ENCODE results near the gene CEP128. TPM values are rescaled to one million over a fixed set of nuclear protein-coding genes. Genes with fewer than 3 reads are reported as not detected.

CEP128 gene
- total and polyA plus RNA-seq, 3 donors from 2014 or later, result 8.5 to 30.9 (median 15.3) TPM

GRCh38 chr14:80977221-80977620 lies 35.7 kb upstream of the CEP128 start:
- Histone ChIP-seq H3K9me3 (no peaks in the 10 kb centered on the region), H3K27me3 (no peaks in the 10 kb centered on the region), H3K4me1 (no peaks in the 10 kb centered on the region), H3K27ac (no peak overlapping the region), H3K4me3 (no peak overlapping the region), H3K36me3 (ENCODE audit: low read depth, missing control alignments) (no peaks in the 10 kb centered on the region)
- intact Hi-C loops (cut with DNase I; ENCODE audit: low total_unique reads), result no loop called here
- no peak for TF ChIP-seq CTCF (IDR thresholded peaks at IDR 0.05)
- TF ChIP-seq POLR2A (IDR thresholded peaks at IDR 0.05), result no peak
- DNase-seq, result no peak

GRCh38 chr14:80974679-80975078 lies 33.1 kb upstream of the CEP128 start:
- no peak for TF ChIP-seq CTCF (IDR thresholded peaks at IDR 0.05)
- no peak for DNase-seq
- 56 to 71% methylated on average over 2 of the region's 2 CpGs for WGBS, 2 donors
- H3K27me3 ChIP-seq, result no peaks in the 10 kb centered on the region
- no peaks in the 10 kb centered on the region for H3K36me3 ChIP-seq (ENCODE audit: low read depth, missing control alignments)
- H3K27ac ChIP-seq, result no peak overlapping the region
- intact Hi-C loops (cut with DNase I; ENCODE audit: low total_unique reads), result no loop called here
- no peak overlapping the region for H3K4me3 ChIP-seq
- H3K4me1 ChIP-seq, result no peaks in the 10 kb centered on the region
- H3K9me3 ChIP-seq, result no peaks in the 10 kb centered on the region

- no peak for TF ChIP-seq POLR2A (IDR thresholded peaks at IDR 0.05)
- no peak for TF ChIP-seq CTCF (IDR thresholded peaks at IDR 0.05)
- no peak overlapping the region for H3K27ac ChIP-seq
Observed at GRCh38 chr14:80973931-80974641, 32.5 kb upstream of the CEP128 start.

GRCh38 chr14:80965037-80965436 lies 23.5 kb upstream of the CEP128 start:
- H3K36me3 ChIP-seq (ENCODE audit: low read depth, missing control alignments), result no peaks in the 10 kb centered on the region
- H3K4me3 ChIP-seq, result no peak overlapping the region
- 49 to 59% methylated on average over 5 of the region's 5 CpGs for WGBS, 2 donors
- H3K9me3 ChIP-seq, result no peaks in the 10 kb centered on the region
- TF ChIP-seq CTCF (IDR thresholded peaks at IDR 0.05) (no peak), POLR2A (IDR thresholded peaks at IDR 0.05) (no peak)
- DNase-seq, result no peak
- intact Hi-C loops (cut with DNase I; ENCODE audit: low total_unique reads), result no loop called here
- no peaks in the 10 kb centered on the region for H3K4me1 ChIP-seq
- H3K27ac ChIP-seq, result no peak overlapping the region
- H3K27me3 ChIP-seq, result no peaks in the 10 kb centered on the region

More at GRCh38 chr14:80973931-80974641, 32.5 kb upstream of the CEP128 start:
- no peaks in the 10 kb centered on the region for H3K9me3 ChIP-seq
- 67 to 68% methylated on average over 5 of the region's 5 CpGs for whole genome bisulfite sequencing, 2 donors
- H3K4me3 ChIP-seq, result no peak overlapping the region
- H3K4me1 ChIP-seq, result no peaks in the 10 kb centered on the region
- no peaks in the 10 kb centered on the region for H3K27me3 ChIP-seq
- no peaks in the 10 kb centered on the region for H3K36me3 ChIP-seq (ENCODE audit: low read depth, missing control alignments)
- no peak for DNase-seq
- intact Hi-C loops (cut with DNase I; ENCODE audit: low total_unique reads), result no loop called here

- Histone ChIP-seq H3K4me3 (no peak overlapping the region), H3K4me1 (no peaks in the 10 kb centered on the region), H3K9me3 (no peaks in the 10 kb centered on the region), H3K27ac (no peak overlapping the region), H3K36me3 (ENCODE audit: low read depth, missing control alignments) (no peaks in the 10 kb centered on the region), H3K27me3 (no peaks in the 10 kb centered on the region)
- DNase-seq, result no peak
- TF ChIP-seq CTCF (IDR thresholded peaks at IDR 0.05) (no peak), POLR2A (IDR thresholded peaks at IDR 0.05) (no peak)
- intact Hi-C loops (cut with DNase I; ENCODE audit: low total_unique reads), result no loop called here
- WGBS, 2 donors, result 72% methylated on average over 4 of the region's 4 CpGs
Observed at GRCh38 chr14:80959496-80959895, 18.0 kb upstream of the CEP128 start.
